HG03139 (cell line): Measurements from ENCODE around the gene H2BW1.
"Not testable (repeated sequence)": the region's sequence is repeated elsewhere in the genome, so short reads cannot be mapped to it uniquely, and the experiment has no call there.

Experiments used
- ATAC-seq: cut with Tn5 transposase; IDR thresholded peaks from one replicate; pipeline ENCODE4 v1.9.1; 2021; ENCODE audit not compliant: unreplicated experiment

H2BW1 gene

GRCh38 chrX:104013606-104014005 is at the start of gene H2BW1:
TSS of gene H2BW1 (minus strand) at chrX:104013708. CDS start at chrX:104013576, 132 bp downstream.
- no peak for ATAC-seq

GRCh38 chrX:104062636-104063035 is 49.1 kb upstream of the H2BW1 start:
- not testable (repeated sequence) for ATAC-seq

GRCh38 chrX:104054956-104055355 is 41.4 kb upstream of the H2BW1 start:
- ATAC-seq, result not testable (repeated sequence)

- ATAC-seq, result no peak
Measured at GRCh38 chrX:104047171-104047570, 33.7 kb upstream of the H2BW1 start.

GRCh38 chrX:104045642-104046041 is 32.1 kb upstream of the H2BW1 start:
- ATAC-seq, result no peak

GRCh38 chrX:104041003-104041402 is 27.5 kb upstream of the H2BW1 start:
- no peak for ATAC-seq

- ATAC-seq, result no peak
Measured at GRCh38 chrX:104039689-104040505, 26.4 kb upstream of the H2BW1 start, which contains the start of gene H2BW2. TSS of gene H2BW2 (plus strand) at chrX:104039956. CDS start at chrX:104039995, 39 bp downstream.

GRCh38 chrX:104018126-104018525 is 4.6 kb upstream of the H2BW1 start:
- no peak for ATAC-seq

- ATAC-seq, result not testable (repeated sequence)
Measured at GRCh38 chrX:104015576-104015975, 2.1 kb upstream of the H2BW1 start.

GRCh38 chrX:104013158-104013557 is 350 bp downstream of the H2BW1 start:
- ATAC-seq, result no peak

- ATAC-seq, result no peak
Measured at GRCh38 chrX:104008831-104009230, 4.7 kb downstream of the H2BW1 start.

- ATAC-seq, result peak; percentile 67
Measured at GRCh38 chrX:103999234-103999633, 14.3 kb downstream of the H2BW1 start.

- ATAC-seq, result not testable (repeated sequence)
Measured at GRCh38 chrX:103983508-103983907, 30.0 kb downstream of the H2BW1 start.

GRCh38 chrX:103962411-103963278 is 50.9 kb downstream of the H2BW1 start, which contains the start of gene TMSB15B:
TSS of gene TMSB15B (plus strand) at chrX:103962627.
- ATAC-seq, result peak; percentile 97
